Activated naive CD4-positive, alpha-beta T cell treated with anti-CD3 and anti-CD28 coated beads, Interleukin-2, amount 50 U/mL, for 24 hours (primary cell): Measurements from ENCODE around the gene HTRA3.

Source experiments
- H3K27ac Mint-ChIP-seq: one replicate; pipeline ENCODE4 v1.8.0; 2021; ENCODE audit warnings: mild to moderate bottlenecking, mixed read lengths
- H3K27me3 Mint-ChIP-seq: one replicate; pipeline ENCODE4 v1.8.0; 2021; ENCODE audit warnings: mixed read lengths
- H3K36me3 Mint-ChIP-seq: one replicate; pipeline ENCODE4 v1.8.0; 2021; ENCODE audit warnings: mixed read lengths
- H3K4me1 Mint-ChIP-seq: one replicate; pipeline ENCODE4 v1.8.0; 2021; ENCODE audit warnings: mixed read lengths
- H3K4me3 Mint-ChIP-seq: one replicate; pipeline ENCODE4 v1.8.0; 2021; ENCODE audit warnings: mild to moderate bottlenecking, mixed read lengths
- H3K9me3 Mint-ChIP-seq: one replicate; pipeline ENCODE4 v1.8.0; 2021; ENCODE audit warnings: mixed read lengths

Gene HTRA3

DNA sequence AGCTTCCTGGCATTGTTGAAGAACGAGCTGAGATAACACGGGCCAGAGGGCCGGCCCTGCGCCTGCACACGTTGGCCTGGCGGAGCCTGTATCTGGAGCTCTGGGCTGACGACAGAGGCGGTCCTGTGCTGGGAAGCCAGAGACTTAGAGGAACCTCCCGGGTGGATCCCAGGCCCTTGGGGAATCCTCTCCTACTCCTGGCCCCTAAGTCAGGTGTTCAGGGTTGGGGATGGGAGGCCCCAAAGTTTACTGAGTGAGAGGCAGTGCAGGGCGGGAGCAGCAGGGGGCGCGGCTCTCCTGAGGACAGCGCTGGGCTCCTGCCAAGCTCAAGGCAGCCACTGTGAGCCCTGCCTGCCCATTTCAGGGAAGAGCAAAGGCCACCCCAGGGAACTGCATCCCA, 2.5 kb upstream of the HTRA3 start:
- Mint-ChIP-seq H3K36me3 (no peaks in the 10 kb centered on the region), H3K27ac (no peak overlapping the region), H3K4me3 (no peak overlapping the region), H3K4me1 (no peaks in the 10 kb centered on the region), H3K27me3 (peaks cover 18% of the 10 kb centered on the region), H3K9me3 (no peaks in the 10 kb centered on the region)

DNA sequence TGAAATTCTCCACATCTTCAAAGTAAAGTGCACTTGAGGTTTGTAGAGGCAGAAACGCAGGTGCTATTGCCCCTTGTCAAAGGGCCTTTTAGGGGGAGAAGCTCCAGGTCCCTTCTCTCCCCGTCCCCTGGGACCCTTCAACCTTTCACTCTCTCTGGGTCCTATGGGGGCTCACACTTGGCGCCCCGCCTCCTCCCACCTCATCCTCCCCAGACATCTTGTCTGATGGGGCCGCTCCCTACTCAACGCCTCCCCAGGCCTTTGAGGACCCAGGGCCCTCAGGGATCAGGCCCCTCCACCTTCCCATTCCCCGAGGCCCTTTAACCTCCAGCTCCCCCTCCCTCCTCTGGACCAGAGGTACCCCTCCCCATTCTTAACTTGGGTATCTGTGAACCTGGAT, 1.3 kb upstream of the HTRA3 start:
- Mint-ChIP-seq H3K4me1 (no peaks in the 10 kb centered on the region), H3K27ac (no peak overlapping the region), H3K36me3 (no peaks in the 10 kb centered on the region)

DNA sequence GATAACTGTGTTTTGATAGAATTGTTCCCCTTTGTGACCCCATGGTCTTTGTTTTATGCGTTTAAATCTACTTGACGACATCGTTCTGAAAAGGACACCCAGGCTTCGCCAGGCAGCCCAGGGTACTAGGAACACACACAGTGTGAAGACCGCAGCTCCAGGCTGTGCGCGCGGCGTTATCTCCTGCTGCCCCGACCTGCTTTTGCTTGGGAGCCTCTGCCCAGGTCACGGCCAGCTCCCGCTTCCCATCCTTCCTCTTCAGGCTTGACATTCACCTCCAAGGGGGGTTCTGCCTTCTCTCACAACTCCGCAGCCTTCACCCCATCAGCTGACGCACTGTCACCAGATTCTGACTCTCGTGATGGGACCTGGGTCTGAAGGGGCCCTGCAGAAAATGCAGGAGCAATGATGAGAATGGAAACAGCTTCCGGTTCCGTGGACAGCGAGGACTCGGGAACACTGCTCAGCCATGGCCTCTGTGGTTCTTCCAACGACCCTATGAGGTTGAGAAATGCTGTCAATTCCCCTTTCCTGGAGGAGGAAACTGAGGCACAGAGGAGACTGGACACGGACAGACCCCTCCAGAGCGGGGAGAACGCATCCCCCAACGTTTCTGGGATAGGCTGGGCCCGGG, 536 bp upstream of the HTRA3 start:
- Mint-ChIP-seq H3K4me1 (no peaks in the 10 kb centered on the region), H3K27me3 (peaks cover 19% of the 10 kb centered on the region)

More for the DNA sequence above, 1.3 kb upstream of the HTRA3 start:
- Mint-ChIP-seq H3K27me3 (peaks cover 18% of the 10 kb centered on the region), H3K4me3 (no peak overlapping the region), H3K9me3 (no peaks in the 10 kb centered on the region)

DNA sequence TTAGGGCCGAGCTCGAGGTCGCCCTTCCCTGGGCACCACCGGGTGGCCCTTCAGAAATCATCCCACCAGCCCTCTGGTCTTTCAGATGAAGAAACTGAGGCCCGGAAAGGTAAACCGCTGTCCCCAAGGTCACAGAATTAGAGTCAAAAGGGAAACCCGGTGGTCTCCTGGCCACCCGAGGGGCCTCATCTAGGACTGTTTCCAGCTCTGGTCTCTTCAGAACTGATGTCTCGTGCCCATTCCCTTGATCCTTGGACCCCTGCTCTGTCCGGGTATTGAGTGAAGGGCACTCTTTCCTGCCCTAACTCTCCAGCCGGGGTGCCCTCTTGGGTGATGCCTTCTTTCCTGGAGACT, 841 bp downstream of the HTRA3 start:
- Mint-ChIP-seq H3K27ac (no peak overlapping the region), H3K36me3 (no peaks in the 10 kb centered on the region), H3K9me3 (no peaks in the 10 kb centered on the region), H3K4me1 (no peaks in the 10 kb centered on the region), H3K27me3 (peaks cover 20% of the 10 kb centered on the region), H3K4me3 (no peak overlapping the region)

More for the DNA sequence above, 536 bp upstream of the HTRA3 start:
- Mint-ChIP-seq H3K9me3 (no peaks in the 10 kb centered on the region), H3K27ac (no peak overlapping the region), H3K4me3 (no peak overlapping the region), H3K36me3 (no peaks in the 10 kb centered on the region)

DNA sequence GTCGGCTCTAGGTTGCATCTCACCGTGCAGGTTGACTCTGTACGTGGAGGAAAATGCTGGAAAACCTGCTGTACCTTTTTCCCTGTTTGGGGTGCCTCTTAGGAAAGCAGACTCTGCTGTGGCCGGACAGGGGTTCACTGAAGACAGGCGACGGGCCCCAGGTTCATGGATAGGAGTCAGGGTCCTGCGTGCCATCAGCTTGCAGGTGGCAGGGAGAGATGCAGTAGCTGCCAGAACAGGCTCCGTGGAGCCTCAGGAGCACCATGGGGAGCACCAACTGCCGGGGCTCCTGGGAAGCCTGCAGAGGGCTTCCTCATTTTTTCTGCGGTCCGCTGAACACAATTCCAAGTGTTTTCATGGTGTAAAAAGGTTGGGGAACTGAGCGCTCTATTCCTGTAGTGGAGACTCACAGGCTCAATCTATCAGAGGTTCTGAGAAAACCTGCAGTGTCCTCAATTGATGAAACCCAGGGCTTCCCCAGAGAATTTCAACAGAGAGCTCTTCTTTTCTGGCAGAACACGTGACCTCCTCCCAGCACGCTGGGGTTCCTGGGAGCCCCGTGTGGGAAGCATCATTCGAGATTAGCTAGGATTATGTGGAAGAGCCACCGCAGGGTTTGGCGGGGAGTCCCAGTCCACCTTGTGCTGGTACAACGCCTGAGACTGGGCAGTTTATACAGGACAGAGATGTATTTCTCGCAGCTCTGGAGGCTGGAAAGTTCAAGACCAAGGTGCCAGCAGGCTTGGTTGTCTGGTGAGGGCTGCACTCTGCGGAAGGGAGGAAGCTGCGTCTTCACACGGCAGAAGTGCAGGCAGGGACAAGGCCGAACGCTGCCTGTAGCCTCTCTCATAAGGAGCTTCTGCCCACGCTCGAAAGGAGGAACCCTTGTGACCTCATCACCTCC, 1.6 kb downstream of the HTRA3 start:
- H3K27me3 Mint-ChIP-seq = peaks cover 20% of the 10 kb centered on the region
- H3K27ac Mint-ChIP-seq = no peak overlapping the region

DNA sequence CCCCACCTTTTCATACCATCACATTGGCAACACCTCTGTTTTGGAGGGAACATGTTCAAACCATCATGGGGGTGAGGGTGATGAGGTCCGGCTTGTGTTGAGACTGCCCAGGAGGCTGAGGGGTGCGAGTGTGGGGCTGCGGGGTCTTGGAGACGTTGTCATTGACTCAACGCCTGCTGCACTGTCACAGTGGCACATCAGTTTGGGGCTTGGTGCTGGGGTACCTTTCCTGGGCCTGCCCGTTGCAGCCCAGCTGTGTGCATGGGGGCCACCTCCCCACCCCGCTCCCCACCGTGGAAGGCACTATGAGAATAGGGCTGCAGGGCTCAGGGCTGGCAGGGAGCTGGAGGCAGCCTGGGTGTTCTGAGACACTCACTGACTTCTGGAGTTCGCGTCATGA, 2.3 kb downstream of the HTRA3 start:
- Mint-ChIP-seq H3K4me1 (no peaks in the 10 kb centered on the region), H3K27ac (no peak overlapping the region), H3K27me3 (peaks cover 17% of the 10 kb centered on the region), H3K9me3 (no peaks in the 10 kb centered on the region), H3K4me3 (no peak overlapping the region), H3K36me3 (no peaks in the 10 kb centered on the region)

More for the DNA sequence above, 1.6 kb downstream of the HTRA3 start:
- no peaks in the 10 kb centered on the region for H3K4me1 Mint-ChIP-seq
- no peaks in the 10 kb centered on the region for H3K36me3 Mint-ChIP-seq
- H3K9me3 Mint-ChIP-seq = no peaks in the 10 kb centered on the region
- H3K4me3 Mint-ChIP-seq = no peak overlapping the region

DNA sequence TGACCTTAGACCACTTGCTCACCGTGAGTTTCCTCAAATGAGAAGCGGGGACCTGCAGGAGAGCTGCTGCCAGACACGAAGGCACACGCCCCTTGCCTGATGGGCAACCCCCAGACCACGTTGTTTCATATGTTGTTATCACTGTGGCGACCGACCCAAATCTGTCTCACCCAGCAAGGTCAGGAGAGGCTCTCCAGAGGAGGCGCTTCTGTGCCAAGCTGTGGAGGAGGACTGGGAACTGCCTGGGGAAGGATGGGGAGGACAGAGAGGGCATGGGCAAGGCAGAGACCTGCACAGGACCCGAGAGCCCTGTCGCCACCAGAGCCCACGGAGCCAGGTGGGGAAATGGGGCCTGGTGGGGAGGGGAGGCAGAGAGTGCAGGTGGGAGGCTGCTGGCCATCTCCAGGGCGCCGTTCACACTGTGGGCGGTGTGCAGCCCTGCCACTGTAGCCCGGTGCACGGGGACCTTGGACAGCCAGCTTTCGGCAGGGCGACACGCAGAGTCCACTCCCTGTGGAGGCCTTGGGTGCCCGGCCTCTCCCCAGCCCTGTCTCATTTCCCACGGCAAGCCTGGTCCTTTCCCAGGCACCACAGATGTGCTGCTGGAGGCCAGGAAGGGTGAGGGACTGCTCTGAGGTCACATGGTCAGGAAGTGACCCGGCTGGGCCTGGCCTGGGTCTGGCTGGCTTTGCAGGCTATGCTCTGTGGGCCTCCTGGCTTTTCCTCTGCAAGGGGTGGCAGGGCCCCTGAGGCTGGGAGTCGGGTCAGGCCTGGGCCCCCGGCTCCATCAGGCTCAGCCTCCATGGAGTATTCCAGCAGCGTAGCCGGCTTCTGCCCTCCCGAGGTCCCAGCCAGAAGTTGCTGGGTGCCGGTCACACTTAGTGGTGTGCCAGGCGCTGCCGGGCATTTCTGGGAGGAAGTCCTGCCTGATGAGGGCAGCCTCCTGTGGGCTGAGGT, 3.2 kb downstream of the HTRA3 start:
- H3K36me3 Mint-ChIP-seq = no peaks in the 10 kb centered on the region
- no peaks in the 10 kb centered on the region for H3K4me1 Mint-ChIP-seq
- peaks cover 16% of the 10 kb centered on the region for H3K27me3 Mint-ChIP-seq
- no peak overlapping the region for H3K27ac Mint-ChIP-seq
- no peak overlapping the region for H3K4me3 Mint-ChIP-seq
- H3K9me3 Mint-ChIP-seq = no peaks in the 10 kb centered on the region

DNA sequence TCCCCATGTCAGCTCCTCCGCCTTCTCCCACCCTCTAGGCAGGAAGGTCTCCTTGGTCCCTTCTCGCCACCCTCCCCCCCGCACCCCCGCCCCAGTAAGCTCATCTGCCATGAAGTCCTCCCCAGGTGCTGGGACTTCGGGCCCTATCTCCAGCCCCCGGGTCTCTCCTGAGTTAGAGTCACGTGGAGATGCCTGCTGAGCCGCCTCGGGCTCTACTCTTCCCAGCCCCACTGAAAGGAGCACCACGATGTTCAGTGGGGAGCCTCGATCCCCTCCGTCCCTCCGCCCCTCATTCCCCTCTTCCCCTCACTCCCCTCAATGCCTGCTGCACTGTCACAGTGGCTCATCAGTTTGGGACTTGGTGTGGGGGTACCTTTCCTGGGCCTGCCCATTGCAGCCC, 3.9 kb downstream of the HTRA3 start:
- Mint-ChIP-seq H3K27me3 (peaks cover 16% of the 10 kb centered on the region), H3K27ac (no peak overlapping the region), H3K36me3 (no peaks in the 10 kb centered on the region), H3K4me3 (no peak overlapping the region), H3K4me1 (no peaks in the 10 kb centered on the region), H3K9me3 (no peaks in the 10 kb centered on the region)

DNA sequence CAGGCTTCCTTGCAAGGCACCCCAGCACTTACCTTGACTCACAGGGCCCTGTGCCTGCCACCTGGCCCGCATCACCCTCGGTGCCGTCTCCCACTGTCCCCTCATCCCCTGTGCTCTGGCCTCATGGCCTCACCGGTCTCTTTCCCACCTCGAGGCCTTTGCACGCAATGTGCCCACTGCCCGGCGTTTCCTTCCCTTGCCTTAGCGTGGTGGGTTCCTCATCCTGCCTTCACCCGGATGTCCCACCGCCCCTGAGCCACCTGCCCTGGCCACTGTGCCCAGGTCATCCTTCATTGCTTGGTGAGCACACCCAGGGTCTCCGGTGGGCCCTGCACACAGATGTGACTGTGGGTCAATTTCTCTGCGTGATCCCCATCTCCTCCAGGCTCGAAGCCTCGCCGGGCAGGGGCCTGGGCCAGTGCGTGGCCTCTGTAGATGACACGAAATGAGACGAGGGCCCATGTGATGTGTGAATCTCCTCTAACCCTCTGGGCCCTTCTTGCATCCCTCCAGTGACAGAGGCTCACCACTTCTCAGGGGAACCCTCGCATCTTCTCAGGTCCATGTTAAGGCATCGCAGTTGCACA, 4.6 kb downstream of the HTRA3 start:
- Mint-ChIP-seq H3K4me1 (peaks cover 2% of the 10 kb centered on the region), H3K27ac (no peak overlapping the region), H3K4me3 (no peak overlapping the region), H3K36me3 (no peaks in the 10 kb centered on the region), H3K27me3 (peaks cover 9% of the 10 kb centered on the region), H3K9me3 (no peaks in the 10 kb centered on the region)

DNA sequence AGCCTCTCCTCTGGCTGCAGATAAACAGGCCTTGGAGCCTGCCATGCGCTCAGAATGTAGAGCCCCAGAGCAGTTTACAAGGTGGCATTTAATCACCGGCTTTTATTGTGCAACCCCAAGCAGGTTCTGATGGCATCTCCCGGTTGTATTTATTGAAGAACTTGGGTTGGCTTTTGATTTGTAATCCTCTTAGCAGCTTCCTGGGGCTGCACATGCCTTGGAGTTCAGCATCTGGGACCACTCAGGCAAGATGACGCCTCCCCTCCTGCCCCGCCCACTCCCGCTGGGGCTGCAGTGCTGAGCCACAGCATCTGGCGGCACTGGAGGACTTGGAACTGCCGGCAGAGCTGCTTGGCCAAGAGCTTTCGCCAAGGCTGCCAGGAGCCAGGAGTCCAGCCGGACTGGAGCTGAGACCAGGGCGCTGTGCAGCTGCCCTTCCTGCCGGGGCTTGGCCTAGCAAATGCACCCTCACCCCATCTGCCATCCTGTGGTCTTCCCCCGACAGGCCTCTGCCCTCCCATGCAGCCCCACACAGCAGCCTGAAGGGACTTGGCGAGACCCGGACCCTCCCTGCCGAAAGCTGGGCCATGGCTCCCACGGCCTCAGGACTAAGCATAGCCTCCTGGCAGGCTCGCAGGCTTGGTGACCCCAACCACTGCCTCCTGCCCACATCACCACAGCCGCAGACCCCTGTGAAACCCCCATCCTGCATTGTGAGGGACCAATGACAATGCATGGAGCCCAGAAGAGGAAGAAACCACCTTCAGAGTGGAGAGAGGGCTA, 5.4 kb downstream of the HTRA3 start:
- H3K4me3 Mint-ChIP-seq = no peak overlapping the region
- peaks cover 8% of the 10 kb centered on the region for H3K27me3 Mint-ChIP-seq
- H3K36me3 Mint-ChIP-seq = no peaks in the 10 kb centered on the region
- H3K4me1 Mint-ChIP-seq = peaks cover 3% of the 10 kb centered on the region
- H3K9me3 Mint-ChIP-seq = no peaks in the 10 kb centered on the region
- H3K27ac Mint-ChIP-seq = no peak overlapping the region

DNA sequence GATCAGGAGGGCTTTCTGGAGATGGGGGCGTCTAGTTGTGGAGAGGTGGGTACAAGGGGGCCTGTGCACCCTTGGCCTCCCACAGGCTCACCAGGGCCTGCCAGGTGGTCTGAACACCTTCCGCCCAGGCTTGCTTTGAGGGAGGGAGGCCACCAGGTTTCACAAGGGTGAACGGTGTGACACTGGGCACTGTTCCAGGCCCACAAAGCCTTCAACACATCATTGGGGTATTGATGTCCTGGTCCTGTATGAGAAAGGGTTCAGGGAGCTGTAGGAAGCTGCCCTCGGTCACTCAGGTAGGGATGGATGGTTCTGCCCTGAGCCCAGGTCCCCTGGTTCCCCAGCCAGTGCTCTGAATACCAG, 6.0 kb downstream of the HTRA3 start:
- Mint-ChIP-seq H3K4me1 (peaks cover 3% of the 10 kb centered on the region), H3K27ac (no peak overlapping the region)

DNA sequence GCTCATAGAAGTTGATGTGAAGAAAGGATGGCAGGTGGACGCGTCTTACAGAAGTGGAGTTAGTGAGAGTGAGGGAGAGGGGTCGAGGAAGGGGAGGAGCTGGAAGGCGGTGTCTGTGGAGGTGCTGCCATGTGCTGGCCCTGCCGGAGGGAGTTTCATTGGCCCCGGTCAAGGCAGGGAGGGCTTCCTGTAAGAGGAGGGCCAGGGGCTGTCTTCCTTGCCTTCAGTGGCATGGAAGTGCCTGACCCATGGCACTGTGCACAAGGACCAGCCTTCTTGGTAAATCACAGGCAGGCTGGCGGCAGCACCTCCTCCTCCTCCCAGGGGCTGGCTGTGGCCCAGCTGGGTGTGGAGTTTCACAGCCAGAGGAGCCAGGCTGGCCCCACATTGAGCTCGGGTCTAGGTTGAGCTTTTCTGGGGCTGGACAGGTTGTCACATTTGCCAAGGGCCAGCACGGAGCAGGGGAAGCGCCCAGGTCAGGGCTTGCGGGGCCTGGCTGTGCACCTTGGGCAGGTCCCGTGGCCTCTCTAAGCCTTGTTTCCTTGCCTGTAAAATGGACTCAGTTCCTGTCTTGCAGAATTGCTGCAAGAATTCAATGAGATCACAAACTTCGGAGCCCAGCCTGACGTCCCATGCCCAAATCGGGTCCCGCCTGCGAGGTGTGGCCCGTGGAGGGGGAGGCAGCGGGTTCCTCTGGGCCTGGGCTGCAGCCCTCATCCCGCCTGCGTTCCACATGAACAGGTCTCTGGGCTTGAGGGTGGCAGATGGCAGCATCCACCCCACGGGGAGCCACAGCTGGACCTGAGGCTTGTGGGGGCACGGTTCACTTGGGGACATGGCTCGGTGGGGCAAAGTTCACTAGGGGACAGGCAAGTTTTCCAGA, 7.0 kb downstream of the HTRA3 start:
- H3K4me1 Mint-ChIP-seq = peaks cover 3% of the 10 kb centered on the region
- no peaks in the 10 kb centered on the region for H3K9me3 Mint-ChIP-seq
- no peaks in the 10 kb centered on the region for H3K36me3 Mint-ChIP-seq
- H3K27ac Mint-ChIP-seq = no peak overlapping the region
- no peak overlapping the region for H3K4me3 Mint-ChIP-seq
- peaks cover 4% of the 10 kb centered on the region for H3K27me3 Mint-ChIP-seq

More for the DNA sequence above, 6.0 kb downstream of the HTRA3 start:
- Mint-ChIP-seq H3K9me3 (no peaks in the 10 kb centered on the region), H3K27me3 (peaks cover 8% of the 10 kb centered on the region), H3K4me3 (no peak overlapping the region), H3K36me3 (no peaks in the 10 kb centered on the region)

DNA sequence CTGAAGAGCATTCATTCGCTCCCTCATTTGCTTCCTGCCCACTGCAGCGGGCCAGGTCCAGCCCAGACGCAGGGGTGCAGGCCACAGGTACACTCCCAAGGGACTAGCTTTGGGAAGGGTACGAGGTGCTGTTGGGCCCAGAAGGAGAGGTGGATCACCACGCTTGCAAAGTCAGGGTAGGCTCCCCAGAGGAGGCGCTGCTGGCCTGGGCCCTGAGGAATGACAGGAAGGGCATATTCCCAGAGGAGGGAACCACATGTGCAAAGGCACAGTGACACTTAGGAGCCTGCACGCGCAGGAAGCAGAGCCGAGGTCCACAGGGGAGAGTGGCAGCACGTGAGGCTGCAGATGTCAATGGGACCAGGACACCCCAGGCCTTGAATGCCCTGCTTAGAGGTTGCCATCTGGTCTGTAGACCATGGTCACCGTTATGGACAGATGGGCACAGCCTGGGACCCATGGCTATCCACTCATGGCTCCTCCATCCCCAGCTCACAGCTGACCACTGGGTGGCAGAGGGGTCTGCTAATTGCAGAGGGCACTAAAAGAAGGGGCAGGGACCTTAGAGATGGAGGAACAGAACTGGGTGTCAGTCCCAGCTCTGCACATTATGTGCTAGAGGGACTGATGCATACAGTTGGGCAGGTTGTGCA, 7.9 kb downstream of the HTRA3 start:
- Mint-ChIP-seq H3K9me3 (no peaks in the 10 kb centered on the region), H3K4me1 (peaks cover 3% of the 10 kb centered on the region), H3K36me3 (no peaks in the 10 kb centered on the region), H3K4me3 (no peak overlapping the region), H3K27ac (no peak overlapping the region), H3K27me3 (peaks cover 3% of the 10 kb centered on the region)

DNA sequence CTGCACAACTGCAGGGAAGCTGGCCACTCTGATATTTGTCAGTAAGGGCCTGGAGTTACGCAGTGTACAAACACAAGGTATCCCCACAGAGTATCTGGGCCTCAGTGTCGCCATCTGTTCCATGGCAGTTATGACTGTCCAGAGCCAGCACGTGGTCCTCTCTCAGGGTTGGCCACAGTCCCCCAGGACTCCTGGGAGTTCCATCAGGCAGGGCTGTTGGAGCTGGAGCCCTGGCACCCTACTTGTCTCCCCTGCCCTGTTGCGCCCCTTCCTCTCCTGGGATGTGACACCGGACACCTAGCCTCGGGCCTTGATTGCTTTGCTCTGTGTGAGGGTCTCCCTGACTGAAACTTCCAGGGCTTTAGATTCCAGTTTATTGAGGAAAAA, 8.4 kb downstream of the HTRA3 start:
- no peaks in the 10 kb centered on the region for H3K9me3 Mint-ChIP-seq
- no peak overlapping the region for H3K27ac Mint-ChIP-seq
- H3K27me3 Mint-ChIP-seq = peaks cover 3% of the 10 kb centered on the region

More for the DNA sequence above, 8.4 kb downstream of the HTRA3 start:
- Mint-ChIP-seq H3K4me3 (no peak overlapping the region), H3K36me3 (no peaks in the 10 kb centered on the region), H3K4me1 (peaks cover 3% of the 10 kb centered on the region)
